Measurements from ENCODE around the gene CBX3.
"Not testable (repeated sequence)": the region's sequence is repeated elsewhere in the genome, so short reads cannot be mapped to it uniquely, and the experiment has no call there.

CBX3 gene

DNA sequence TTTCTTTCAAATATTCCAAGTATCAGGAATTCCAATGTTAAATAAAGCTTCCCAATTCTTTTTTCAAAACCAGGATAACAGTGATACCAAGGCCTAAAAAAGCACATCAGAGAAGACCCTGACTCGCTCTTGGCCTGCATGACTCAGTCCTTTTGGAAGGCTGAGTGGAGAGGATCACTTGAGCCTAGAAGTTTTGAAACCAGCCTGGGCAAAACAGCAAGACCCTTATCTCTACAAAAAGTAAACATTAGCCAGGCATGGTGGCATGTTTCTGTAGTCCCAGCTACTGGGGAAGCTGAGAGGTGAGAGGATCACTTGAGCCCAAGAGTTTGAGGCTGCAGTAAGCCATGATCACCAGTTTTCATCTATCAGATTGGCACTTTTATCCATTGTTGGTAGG lies 30.9 kb upstream of the CBX3 start:
- no peak for DNase-seq (ENCODE audit: low read depth in 2 of 2)

DNA sequence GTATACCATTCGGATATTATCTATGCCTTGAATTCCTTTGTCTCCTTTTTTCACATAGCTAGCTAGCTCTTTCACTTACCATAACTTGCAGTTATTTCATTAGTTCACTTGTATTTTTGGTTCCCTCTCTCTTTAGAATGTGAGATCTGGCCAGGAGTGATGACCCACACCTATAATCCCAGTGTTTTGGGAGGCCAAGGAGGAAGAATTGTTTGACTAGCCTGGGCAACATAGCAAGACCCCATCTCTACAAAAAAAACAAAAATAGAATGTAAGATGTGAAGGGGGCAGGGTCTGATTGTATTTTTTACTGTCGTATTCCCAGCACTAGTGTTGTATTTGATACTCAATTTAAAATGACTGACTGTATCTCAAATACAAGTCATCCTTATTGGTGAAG lies 29.9 kb upstream of the CBX3 start:
- DNase-seq (ENCODE audit: low read depth in 2 of 2), result no peak

DNA sequence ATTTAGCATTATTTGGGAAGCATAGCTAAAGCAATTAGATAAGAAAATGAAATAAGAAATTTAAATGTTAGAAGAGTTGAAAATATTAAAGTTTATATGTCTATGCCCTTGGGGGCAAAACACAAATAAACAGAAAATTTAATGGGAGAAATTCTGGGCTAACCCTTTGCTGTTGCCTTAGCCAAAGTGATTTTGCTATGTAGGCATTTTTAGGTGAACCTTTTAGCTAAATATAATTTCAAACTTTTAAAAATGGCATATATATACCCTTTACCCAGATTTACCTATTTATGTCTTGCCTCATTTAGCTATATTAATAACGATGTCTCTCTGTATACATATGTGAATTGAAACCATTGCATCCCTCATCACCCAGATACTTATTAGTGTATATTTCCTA lies 29.5 kb upstream of the CBX3 start:
- no peak for DNase-seq (ENCODE audit: low read depth in 2 of 2)

DNA sequence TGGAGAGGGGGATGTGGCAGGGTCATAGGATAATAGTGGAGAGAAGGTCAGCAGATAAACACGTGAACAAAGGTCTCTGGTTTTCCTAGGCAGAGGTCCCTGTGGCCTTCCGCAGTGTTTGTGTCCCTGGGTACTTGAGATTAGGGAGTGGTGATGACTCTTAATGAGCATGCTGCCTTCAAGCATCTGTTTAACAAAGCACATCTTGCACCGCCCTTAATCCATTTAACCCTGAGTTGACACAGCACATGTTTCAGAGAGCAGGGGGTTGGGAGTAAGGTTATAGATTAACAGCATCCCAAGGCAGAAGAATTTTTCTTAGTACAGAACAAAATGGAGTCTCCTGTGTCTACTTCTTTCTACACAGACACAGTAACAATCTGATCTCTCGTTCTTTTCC lies 25.6 kb upstream of the CBX3 start:
- not testable (repeated sequence) for DNase-seq (ENCODE audit: low read depth in 2 of 2)

DNA sequence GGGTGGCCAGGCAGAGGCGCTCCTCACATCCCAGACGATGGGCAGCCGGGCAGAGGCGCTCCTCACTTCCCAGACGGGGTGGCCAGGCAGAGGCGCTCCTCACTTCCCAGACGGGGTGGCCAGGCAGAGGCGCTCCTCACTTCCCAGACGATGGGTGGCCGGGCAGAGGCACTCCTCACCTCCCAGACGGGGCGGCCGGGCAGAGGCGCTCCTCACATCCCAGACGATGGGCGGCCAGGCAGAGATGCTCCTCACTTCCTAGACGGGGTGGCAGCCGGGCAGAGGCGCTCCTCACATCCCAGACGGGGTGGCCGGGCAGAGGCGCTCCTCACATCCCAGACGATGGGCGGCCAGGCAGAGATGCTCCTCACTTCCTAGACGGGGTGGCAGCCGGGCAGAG lies 24.8 kb upstream of the CBX3 start:
- not testable (repeated sequence) for DNase-seq (ENCODE audit: low read depth in 2 of 2)

DNA sequence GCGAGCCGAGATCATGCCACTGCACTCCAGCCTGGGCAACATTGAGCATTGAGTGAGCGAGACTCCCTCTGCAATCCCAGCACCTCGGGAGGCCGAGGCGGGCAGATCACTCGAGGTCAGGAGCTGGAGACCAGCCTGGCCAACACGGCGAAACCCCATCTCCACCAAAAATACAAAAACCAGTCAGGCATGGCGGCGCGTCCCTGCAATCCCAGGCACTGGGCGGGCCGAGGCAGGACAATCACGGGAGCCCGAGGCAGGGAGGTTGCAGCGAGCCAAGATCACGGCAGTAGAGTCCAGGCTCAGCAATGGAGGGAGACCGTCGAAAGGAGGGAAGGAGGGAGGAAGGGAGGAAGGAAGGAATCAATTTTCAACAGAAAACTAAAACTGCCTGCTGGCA lies 24.3 kb upstream of the CBX3 start:
- not testable (repeated sequence) for DNase-seq (ENCODE audit: low read depth in 2 of 2)

DNA sequence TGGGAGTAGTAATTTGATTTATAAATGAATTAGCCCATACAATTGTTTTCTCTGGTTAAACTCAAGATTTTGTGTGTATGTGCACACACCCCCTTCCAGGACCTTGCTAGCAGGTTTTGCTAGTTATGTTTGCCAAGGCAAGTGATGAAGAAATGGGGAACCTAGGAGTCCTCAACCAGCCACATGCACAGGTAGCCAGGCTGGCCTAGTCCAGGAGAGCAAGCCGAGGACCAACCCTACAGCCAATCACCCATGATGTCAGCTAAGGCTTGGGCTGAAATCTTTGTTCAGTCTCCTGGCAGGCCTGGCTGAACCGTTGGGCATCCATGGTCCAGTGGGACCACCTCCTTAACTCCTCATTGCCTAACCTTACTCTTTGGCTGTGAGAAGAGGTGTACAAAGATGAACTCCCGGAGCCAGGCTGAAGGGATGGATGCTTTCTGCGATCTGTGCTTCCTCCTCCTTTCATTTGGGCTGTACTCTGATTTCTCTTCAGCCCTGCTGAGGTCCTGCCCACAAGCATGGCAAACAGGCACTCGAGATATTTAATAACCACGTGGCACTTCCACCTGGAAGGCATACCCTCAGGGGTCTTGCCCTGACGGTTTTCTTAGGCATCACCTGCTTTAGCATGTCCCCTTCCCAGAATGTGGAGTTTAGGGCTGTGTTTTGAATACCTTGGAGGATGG lies 23.1 kb upstream of the CBX3 start:
- no peak for DNase-seq (ENCODE audit: low read depth in 2 of 2)

DNA sequence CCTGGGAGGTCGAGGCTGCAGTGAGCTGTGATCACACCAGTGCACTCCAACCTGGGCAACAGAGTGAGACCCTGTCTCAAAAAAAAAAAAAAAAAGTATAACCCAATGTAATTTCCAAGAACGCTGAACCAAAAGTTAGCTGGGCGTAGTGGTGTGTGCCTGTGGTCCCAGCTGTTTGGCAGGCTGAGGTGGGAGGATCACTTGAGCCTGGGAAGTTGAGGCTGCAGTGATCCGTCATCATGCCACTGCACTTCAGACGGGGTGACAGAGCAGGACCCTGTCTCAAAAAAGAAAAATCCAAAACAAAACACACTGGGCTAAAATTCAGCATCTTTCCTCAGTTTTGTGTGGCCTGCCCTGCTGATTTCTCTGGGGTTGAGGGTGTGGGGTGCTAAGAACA lies 22.1 kb upstream of the CBX3 start:
- no peak for DNase-seq (ENCODE audit: low read depth in 2 of 2)

DNA sequence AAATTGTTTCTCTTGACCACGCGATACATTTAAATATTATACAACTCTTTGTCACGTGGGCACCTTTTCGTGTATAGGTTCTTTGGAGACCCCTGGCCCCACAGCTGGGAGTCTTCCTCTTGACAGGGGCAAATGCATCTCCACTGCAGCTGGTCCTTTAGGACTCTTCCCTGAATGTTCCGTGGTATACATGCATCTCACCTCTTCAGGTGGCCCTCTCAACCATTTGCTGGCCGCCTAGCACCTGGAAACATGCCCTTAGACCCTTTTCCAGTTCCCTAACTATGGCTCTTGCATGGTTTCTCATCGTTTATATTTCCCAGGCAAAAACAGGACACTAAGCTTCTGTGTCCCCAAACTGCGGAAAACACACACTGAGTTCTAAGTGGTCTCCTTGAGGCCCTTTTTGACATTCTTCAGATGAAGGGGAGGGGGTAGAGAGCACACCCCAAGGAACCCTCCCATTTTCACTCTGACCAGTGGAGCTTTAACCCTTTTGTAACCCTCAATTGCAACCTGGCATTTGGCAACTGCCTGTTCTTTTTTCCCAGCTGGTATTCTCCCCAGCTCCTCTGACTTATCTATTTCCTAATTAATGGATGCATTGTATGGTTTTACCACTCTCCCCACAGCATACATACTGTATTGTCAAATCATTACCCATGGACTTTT lies 21.6 kb upstream of the CBX3 start:
- DNase-seq (ENCODE audit: low read depth in 2 of 2), result no peak

DNA sequence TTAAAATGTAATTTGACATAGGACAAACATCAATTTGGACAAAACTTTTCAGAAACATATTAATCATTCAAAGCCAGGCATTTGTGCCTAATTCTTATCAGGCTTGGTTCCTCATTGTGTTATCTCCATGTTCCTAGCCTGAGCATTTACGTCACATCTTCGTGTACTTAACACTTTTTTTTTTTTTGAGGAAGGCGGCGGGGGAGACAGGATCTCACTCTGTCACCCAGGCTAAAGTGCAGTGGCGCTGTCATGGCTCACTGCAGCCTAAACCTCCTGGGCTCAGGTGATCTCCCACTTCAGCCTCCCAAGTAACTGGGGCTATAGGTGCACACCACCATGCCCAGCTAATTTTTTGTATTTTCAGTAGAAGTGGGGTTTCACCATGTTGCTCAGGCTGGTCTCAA lies 20.8 kb upstream of the CBX3 start:
- no peak for DNase-seq (ENCODE audit: low read depth in 2 of 2)

DNA sequence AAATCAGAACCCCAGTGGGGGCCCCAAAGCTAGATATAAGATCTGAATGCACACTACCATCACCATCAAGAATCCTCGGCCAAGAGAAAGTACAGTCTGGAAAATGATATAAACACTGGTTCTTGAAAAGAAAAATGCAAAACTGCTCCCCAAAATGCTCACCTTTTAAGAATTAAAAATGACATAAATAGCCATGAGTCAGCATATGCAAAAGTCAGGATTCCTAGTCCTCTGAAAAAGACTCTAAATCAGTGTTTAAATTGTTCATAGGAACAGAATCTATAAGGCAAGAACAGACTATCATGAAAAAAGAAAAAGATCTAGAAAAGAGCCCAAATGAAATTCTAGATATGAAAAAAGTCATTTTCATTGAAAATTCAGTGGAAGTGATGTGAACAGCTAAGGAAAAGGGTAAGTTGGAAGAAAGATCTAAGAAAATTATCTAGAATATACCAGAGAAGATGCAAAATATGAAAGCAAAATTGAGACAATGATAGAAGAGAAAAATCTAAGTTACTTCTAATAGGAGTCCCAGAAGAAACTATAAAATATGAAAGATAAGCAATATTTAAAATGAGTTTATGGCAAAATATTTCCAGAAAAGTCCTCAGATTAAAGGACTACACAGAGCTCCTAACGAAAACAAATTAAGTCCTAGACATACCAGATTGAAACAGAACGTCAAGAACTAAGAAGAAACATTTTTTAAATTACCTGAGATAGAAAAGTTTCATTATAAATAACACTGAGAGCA lies 19.9 kb upstream of the CBX3 start:
- DNase-seq (ENCODE audit: low read depth in 2 of 2), result no peak

DNA sequence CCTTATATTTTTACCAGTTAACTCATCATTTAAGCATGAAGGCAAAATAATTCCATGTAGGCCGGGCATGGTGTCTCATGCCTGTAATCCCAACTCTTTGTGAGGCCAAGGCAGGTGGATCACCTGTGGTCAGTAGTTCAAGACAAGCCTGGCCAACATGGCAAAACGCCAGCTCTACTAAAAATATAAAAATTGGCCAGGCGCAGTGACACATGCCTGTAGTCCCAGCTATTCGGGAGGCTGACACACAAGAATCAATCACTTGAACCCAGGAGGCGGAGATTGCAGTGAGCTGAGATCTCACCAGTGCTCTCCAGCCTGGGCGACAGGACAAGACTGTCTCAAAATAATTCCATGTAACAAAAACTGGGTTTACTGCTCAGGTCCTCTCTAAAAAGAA lies 19.3 kb upstream of the CBX3 start:
- no peak for DNase-seq (ENCODE audit: low read depth in 2 of 2)

DNA sequence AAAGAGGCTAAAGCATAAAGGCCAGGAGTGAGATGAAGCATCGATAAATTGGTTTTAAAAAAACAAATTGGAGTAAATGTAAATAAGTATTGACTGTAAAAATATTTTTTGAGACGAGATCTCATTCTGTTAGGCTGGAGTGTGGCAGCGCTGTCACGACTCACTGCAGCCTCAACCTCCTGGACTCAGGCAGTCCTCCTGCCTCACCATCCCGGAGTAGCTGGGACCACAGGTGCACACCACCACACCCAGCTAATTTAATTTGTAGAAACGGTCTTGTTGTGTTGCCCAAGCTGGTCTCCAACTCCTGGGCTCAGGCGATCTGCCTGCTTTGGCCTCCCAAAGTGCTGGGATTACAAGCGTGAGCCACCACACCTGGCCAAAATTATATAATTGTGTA lies 18.8 kb upstream of the CBX3 start:
- DNase-seq (ENCODE audit: low read depth in 2 of 2), result no peak

DNA sequence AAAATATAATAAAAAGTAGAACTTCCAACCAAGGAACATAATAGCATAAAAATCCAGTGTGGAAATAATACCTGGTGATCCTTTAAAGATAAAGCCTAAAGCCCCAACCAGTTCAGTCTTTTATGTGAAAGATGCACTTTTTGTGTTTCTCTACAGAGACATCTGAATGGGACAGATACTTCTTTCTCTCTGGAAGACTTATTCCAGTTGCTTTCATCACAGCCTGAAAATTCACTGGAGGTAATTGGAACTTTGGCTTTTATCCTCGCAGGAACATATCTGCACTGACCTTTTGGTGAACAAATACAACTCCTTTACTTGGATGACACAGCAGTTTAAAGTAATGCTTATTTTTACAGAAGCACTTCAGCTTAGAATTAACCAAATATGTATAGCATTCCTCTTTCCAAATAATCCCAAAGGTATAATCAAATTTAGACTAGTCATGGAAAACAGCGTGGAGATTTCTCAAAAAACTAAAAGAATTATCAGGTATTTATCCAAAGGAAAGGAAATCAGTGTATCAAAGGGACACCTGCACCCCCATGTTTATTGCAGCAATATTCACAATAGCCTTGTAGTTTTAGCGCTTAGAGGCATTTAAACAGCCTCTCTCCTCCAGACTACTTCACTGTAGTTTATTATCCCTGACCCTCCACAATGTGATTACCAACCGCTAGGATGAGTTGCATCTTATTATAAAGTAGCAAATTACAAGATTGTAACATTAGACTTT lies 17.8 kb upstream of the CBX3 start:
- no peak for DNase-seq (ENCODE audit: low read depth in 2 of 2)

DNA sequence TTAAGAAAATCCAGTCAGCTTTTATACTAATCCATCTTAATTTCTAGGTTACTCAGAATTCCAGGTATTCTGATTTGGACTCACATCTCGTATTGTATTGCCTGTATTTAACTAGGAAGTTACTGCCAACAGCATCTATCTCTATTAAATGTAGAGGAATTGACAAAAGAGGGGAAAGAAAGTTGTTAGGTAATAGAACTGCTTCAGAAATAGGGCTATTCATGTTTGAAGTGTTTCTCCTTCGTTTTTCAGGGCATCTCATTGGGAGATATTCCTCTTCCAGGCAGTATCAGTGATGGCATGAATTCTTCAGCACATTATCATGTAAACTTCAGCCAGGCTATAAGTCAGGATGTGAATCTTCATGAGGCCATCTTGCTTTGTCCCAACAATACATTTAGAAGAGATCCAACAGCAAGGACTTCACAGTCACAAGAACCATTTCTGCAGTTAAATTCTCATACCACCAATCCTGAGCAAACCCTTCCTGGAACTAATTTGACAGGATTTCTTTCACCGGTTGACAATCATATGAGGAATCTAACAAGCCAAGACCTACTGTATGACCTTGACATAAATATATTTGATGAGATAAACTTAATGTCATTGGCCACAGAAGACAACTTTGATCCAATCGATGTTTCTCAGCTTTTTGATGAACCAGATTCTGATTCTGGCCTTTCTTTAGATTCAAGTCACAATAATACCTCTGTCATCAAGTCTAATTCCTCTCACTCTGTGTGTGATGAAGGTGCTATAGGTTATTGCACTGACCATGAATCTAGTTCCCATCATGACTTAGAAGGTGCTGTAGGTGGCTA lies 17.1 kb upstream of the CBX3 start:
- DNase-seq (ENCODE audit: low read depth in 2 of 2), result not testable (repeated sequence)

DNA sequence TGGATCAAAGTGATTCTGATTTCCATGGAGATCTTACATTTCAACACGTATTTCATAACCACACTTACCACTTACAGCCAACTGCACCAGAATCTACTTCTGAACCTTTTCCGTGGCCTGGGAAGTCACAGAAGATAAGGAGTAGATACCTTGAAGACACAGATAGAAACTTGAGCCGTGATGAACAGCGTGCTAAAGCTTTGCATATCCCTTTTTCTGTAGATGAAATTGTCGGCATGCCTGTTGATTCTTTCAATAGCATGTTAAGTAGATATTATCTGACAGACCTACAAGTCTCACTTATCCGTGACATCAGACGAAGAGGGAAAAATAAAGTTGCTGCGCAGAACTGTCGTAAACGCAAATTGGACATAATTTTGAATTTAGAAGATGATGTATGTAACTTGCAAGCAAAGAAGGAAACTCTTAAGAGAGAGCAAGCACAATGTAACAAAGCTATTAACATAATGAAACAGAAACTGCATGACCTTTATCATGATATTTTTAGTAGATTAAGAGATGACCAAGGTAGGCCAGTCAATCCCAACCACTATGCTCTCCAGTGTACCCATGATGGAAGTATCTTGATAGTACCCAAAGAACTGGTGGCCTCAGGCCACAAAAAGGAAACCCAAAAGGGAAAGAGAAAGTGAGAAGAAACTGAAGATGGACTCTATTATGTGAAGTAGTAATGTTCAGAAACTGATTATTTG lies 16.3 kb upstream of the CBX3 start:
- no peak for DNase-seq (ENCODE audit: low read depth in 2 of 2)

DNA sequence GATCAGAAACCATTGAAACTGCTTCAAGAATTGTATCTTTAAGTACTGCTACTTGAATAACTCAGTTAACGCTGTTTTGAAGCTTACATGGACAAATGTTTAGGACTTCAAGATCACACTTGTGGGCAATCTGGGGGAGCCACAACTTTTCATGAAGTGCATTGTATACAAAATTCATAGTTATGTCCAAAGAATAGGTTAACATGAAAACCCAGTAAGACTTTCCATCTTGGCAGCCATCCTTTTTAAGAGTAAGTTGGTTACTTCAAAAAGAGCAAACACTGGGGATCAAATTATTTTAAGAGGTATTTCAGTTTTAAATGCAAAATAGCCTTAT lies 15.7 kb upstream of the CBX3 start:
- DNase-seq (ENCODE audit: low read depth in 2 of 2), result no peak

DNA sequence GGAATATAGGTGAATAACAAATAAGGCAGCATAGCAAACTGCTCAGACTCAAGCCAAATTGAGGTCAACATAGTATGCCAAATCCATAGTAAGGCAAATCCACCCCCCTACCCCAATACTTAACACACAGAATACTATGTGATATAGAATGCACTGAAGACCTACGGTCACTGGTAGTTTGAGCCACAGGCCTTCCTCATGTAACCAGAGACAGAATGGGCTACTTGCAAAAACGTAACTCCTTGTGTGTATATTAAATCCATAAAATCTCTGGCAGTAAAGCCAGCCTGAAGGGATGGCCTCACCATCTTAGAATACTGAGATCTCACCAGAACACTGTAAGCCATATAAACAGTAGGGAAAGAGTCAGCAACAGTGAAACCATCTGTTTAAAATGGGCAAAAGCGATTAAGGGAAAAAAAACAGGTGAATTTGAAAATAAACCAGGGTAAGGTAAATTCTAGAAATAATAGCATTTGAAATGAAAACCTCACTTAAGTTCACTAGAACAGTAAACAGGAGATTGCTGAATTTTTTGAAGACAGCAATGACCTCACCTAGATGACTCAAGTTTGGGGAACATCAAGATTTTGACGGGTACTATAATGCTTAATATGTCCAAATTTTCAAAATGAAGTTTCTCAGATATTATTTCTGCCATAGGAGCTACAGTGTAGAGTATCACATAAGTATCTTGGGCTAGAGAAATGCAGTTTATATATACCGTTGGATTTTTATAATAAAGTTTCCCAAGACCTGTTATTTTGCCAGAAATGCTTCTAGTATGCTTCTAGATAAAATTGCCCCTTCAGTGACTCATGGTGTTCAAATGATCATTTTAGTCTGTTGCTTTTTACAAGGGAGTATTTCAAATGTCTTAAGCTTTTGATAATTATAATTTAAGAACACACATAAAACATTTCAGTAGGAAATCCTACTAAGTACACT lies 14.9 kb upstream of the CBX3 start:
- DNase-seq (ENCODE audit: low read depth in 2 of 2), result no peak

DNA sequence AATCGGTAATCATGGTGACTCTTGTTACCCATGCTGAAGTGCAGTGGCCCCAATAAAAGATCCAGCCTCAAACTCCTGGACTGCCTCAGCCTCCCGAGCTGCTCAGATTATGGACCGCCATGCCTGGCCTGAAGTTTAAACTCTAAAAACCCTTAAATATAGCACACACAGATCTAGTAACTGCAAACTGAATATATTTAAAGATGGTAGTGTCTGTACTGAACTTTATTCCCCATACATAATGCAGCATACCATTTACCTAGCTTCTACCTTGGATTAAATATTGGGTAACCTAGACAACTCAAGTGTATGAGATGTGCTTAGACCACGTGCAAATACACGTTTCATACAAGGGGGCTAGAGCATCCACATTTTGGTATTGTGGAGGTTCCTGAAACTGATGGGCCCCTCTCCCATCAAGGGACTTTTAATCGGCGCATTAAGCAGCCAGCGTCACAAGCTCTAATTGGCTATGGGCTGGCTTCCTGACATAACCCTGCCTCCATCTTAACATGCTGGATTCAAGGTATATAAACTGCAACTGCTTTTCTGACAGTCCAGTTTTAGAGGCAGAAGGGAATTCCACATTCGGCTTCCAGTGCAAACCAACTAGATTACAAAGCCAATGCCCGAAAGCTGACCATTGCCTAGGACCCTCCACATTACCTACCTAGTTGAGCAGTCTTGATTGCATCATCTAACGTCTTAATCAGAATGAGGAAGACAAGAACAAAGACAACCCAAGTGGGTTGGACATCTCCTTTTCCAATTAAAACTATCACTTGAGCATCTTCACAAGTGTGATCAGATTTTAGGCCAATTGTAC lies 14.0 kb upstream of the CBX3 start:
- DNase-seq (ENCODE audit: low read depth in 2 of 2), result no peak
